CD14-positive monocyte (primary cell): ENCODE measurements around the gene C1QBP. TPM values are rescaled to one million over a fixed set of nuclear protein-coding genes. Genes with fewer than 3 reads are reported as not detected.

ENCODE experiments used
- DNase-seq, 3 donors: peaks; one replicate each; pipeline ENCODE4 v3.0.0-alpha.2; 2011 to 2022
- H2AFZ ChIP-seq: 2 replicates; pipeline ENCODE4 v1.6.0; 2012; ENCODE audit warnings: mild to moderate bottlenecking, low read depth, low read length, inconsistent platforms; ENCODE audit not compliant: insufficient read depth, poor library complexity, severe bottlenecking
- H3K27ac ChIP-seq, 2 donors: 1 replicate in 1 of 2; 2 replicates in 1 of 2; pipeline ENCODE4 v1.5.1; 2012 to 2013; ENCODE audit warnings: low read length in 2 of 2, control low read depth in 1 of 2, inconsistent platforms in 1 of 2, low read depth in 1 of 2, mild to moderate bottlenecking in 1 of 2
- H3K27me3 ChIP-seq, 2 donors: one replicate each; pipeline versions ENCODE4 v1.6.0 to v1.6.1; 2011 to 2013; ENCODE audit warnings: low read length in 2 of 2; ENCODE audit not compliant: control insufficient read depth in 2 of 2, insufficient read depth in 2 of 2
- H3K36me3 ChIP-seq, 2 donors: replicated peaks in 1 of 2; 1 replicate in 1 of 2; 2 replicates in 1 of 2; pipeline versions ENCODE4 v1.5.1 to v1.6.1; 2012 to 2013; ENCODE audit warnings: low read length in 2 of 2, control low read depth in 1 of 2, inconsistent platforms in 1 of 2, mild to moderate bottlenecking in 1 of 2; ENCODE audit not compliant: insufficient read depth in 2 of 2, control insufficient read depth in 1 of 2
- H3K4me1 ChIP-seq, 2 donors: 1 replicate in 1 of 2; 2 replicates in 1 of 2; pipeline versions ENCODE4 v1.5.1 to v1.6.1; 2012 to 2013; ENCODE audit warnings: low read length in 2 of 2, control low read depth in 1 of 2, inconsistent platforms in 1 of 2, mild to moderate bottlenecking in 1 of 2, moderate library complexity in 1 of 2; ENCODE audit not compliant: insufficient read depth in 2 of 2, control insufficient read depth in 1 of 2
- H3K4me2 ChIP-seq: replicated peaks from 2 replicates; pipeline ENCODE3; 2012; ENCODE audit warnings: low read length, moderate library complexity, mild to moderate bottlenecking; ENCODE audit not compliant: poor library complexity, severe bottlenecking; ENCODE audit errors: extremely low read depth
- H3K4me3 ChIP-seq, 3 experiments: fragments of 200-600 bp in 1 of 3; sonication (generic) in 1 of 3; replicated peaks in 1 of 3; 1 replicate in 2 of 3; 2 replicates in 1 of 3; pipeline ENCODE4 v1.5.1; 2011 to 2013; ENCODE audit warnings: low read length in 3 of 3, mild to moderate bottlenecking in 3 of 3, control low read depth in 2 of 3, low read depth in 2 of 3, inconsistent platforms in 1 of 3, moderate library complexity in 1 of 3
- H3K79me2 ChIP-seq: 2 replicates; pipeline ENCODE4 v1.6.0; 2012; ENCODE audit warnings: mild to moderate bottlenecking, control low read depth, inconsistent platforms, low read length, moderate library complexity; ENCODE audit not compliant: insufficient read depth
- H3K9ac ChIP-seq: 2 replicates; pipeline ENCODE4 v1.6.0; 2017; ENCODE audit warnings: low read length, mild to moderate bottlenecking; ENCODE audit not compliant: insufficient read depth, poor library complexity, severe bottlenecking
- H3K9me3 ChIP-seq, 2 donors: replicated peaks in 1 of 2; 1 replicate in 1 of 2; 2 replicates in 1 of 2; pipeline versions ENCODE4 v1.5.1 to v1.6.1; 2012 to 2013; ENCODE audit warnings: low read length in 2 of 2, control low read depth in 1 of 2; ENCODE audit not compliant: control insufficient read depth in 1 of 2, insufficient read depth in 1 of 2
- H4K20me1 ChIP-seq: 2 replicates; pipeline ENCODE4 v1.6.0; 2012; ENCODE audit warnings: mild to moderate bottlenecking, low read length, control low read depth, moderate library complexity; ENCODE audit not compliant: insufficient read depth
- H3K27ac Mint-ChIP-seq, 7 donors: one replicate each; pipeline ENCODE4 v1.8.0; 2020; ENCODE audit warnings: mild to moderate bottlenecking in 7 of 7, mixed read lengths in 7 of 7, moderate library complexity in 6 of 7, inconsistent platforms in 2 of 7
- H3K27me3 Mint-ChIP-seq, 3 donors: one replicate each; pipeline ENCODE4 v1.8.0; 2021 to 2022; ENCODE audit warnings: low read depth in 3 of 3, mild to moderate bottlenecking in 3 of 3, mixed read lengths in 3 of 3, moderate library complexity in 3 of 3, inconsistent platforms in 1 of 3
- H3K36me3 Mint-ChIP-seq, 2 donors: one replicate each; pipeline ENCODE4 v1.8.0; 2020; ENCODE audit warnings: mixed read lengths in 2 of 2, inconsistent platforms in 1 of 2, mild to moderate bottlenecking in 1 of 2
- H3K4me1 Mint-ChIP-seq: one replicate; pipeline ENCODE4 v1.8.0; 2020; ENCODE audit warnings: mild to moderate bottlenecking, mixed read lengths
- H3K4me3 Mint-ChIP-seq, 2 donors: one replicate each; pipeline ENCODE4 v1.8.0; 2020; ENCODE audit warnings: mild to moderate bottlenecking in 2 of 2, mixed read lengths in 2 of 2, moderate library complexity in 1 of 2
- H3K9me3 Mint-ChIP-seq, 7 donors: one replicate each; pipeline ENCODE4 v1.8.0; 2020 to 2022; ENCODE audit warnings: mixed read lengths in 7 of 7, mild to moderate bottlenecking in 6 of 7, moderate library complexity in 6 of 7, inconsistent platforms in 2 of 7
- WGBS: methylation state at CpG from one replicate; pipeline ENCODE4 v1.1.5; 2013; ENCODE audit warnings: missing lambda C conversion rate; ENCODE audit not compliant: insufficient coverage; 5-methylcytosine and 5-hydroxymethylcytosine counted together
- intact Hi-C, 2 donors: fragments of 100-400 bp; cut with micrococcal nuclease; formaldehyde crosslinking; loops; one replicate each; pipeline versions ENCODE4 v1.15.0 to v1.15.1; 2023
- polyA plus RNA-seq, 3 donors: library from polyadenylated mRNA; depleted of rRNA in 1 of 3; unstranded in 2 of 3; stranded (reverse) in 1 of 3; fragments of 300-500 nt in 2 of 3; fragments of >200 nt in 1 of 3; fragmentation: Illumina TruSeq in 2 of 3; gene quantifications; 1 replicate in 2 of 3; 2 replicates in 1 of 3; pipeline ENCODE4 v1.2.3, GENCODE V29; 2012 to 2021
- TF ChIP-seq, protein P1 (sequence below): fragments of 200-600 bp; IDR thresholded peaks from one replicate; pipeline ENCODE4 v1.8.0; 2022; ENCODE audit warnings: antibody characterized with exemption, mild to moderate bottlenecking

C1QBP gene
- polyA plus RNA-seq, 3 donors, result 32.7 to 169 (median 122) TPM

DNA sequence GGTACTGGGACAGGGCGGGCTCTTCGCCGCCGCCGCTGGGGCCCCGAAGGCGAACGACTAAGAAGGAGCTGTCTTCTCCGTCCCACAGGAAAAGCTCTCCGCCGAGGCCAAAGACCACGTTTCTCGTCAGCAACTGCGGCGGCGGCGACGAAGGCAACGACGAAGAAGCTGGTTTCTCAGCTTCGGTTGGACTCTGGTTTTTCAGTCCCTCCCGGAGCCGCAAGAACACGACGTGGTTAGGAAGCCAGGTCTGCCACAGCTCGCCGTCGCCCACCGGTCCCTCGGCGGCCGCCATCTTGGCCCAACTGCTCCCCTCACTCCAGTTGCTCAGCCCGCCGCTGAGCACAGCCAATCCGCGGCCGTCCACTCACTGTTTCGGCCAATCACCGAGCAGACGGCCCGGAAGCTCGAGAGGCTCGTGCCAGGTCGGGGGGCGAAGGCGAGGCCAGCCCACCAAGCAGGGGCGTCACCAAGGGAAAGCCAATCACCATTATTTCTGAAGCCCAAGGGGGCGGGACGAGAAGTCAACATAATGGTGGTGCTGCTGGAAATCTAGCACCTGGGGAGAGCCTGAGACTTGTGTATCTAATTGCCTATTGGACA is 19.5 kb downstream of the C1QBP start, which contains the start of gene NUP88:
Gene NUP88 (minus strand): TSS at position 307 of the 603 bp plus-strand sequence. CDS start 12 bp downstream, at position 295.
- H3K9me3 Mint-ChIP-seq, result no peaks in the 10 kb centered on the region
- peak within 1 kb of the TSS; percentile 91 for H2AFZ ChIP-seq
- under 1% methylated on average over 49 of the region's 49 CpGs for WGBS

GRCh38 chr17:5418858-5419355 is 20.0 kb downstream of the C1QBP start:
- under 1% methylated on average over 26 of the region's 26 CpGs for WGBS
- Histone ChIP-seq H3K27ac (peak overlapping the region; percentile 85 to 89), H3K9ac (peak overlapping the region; percentile 74), H3K4me2 (peak overlapping the region; percentile 84), H3K9me3 (no peaks in the 10 kb centered on the region), H3K27me3 (no peaks in the 10 kb centered on the region), H3K4me3 (peak overlapping the region; percentile 60 to 90 (median 87)), H3K79me2 (peaks cover 64% of the 10 kb centered on the region), H3K36me3 (peaks cover 30 to 56% of the 10 kb centered on the region in 2 donors), H3K4me1 (peaks cover 15 to 23% of the 10 kb centered on the region in 2 donors), H4K20me1 (no peaks in the 10 kb centered on the region), H2AFZ (peak overlapping the region; percentile 91)
- Mint-ChIP-seq H3K36me3 (peaks cover 25 to 50% of the 10 kb centered on the region in 2 donors), H3K27ac (peak overlapping the region; percentile 88 to 97 (median 95)), H3K9me3 (no peaks in the 10 kb centered on the region), H3K27me3 (peaks cover 0 to 2% (median 0%) of the 10 kb centered on the region in 3 donors), H3K4me3 (peak overlapping the region; percentile 98 to 99), H3K4me1 (peaks cover 26% of the 10 kb centered on the region)
- intact Hi-C loops, result loop anchor here in 1 of 2 donors (2.0 to 5.0 kb wide), 2 partner anchors 20 to 68 kb away; partner anchors contain the start of genes C1QBP, DERL2 and MIS12
- DNase-seq, result peak; percentile 6 to 43 (median 21)
- TF ChIP-seq, protein P1, sequence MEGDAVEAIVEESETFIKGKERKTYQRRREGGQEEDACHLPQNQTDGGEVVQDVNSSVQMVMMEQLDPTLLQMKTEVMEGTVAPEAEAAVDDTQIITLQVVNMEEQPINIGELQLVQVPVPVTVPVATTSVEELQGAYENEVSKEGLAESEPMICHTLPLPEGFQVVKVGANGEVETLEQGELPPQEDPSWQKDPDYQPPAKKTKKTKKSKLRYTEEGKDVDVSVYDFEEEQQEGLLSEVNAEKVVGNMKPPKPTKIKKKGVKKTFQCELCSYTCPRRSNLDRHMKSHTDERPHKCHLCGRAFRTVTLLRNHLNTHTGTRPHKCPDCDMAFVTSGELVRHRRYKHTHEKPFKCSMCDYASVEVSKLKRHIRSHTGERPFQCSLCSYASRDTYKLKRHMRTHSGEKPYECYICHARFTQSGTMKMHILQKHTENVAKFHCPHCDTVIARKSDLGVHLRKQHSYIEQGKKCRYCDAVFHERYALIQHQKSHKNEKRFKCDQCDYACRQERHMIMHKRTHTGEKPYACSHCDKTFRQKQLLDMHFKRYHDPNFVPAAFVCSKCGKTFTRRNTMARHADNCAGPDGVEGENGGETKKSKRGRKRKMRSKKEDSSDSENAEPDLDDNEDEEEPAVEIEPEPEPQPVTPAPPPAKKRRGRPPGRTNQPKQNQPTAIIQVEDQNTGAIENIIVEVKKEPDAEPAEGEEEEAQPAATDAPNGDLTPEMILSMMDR, result no peak

More for the DNA sequence above, 19.5 kb downstream of the C1QBP start, which contains the start of gene NUP88:
- Mint-ChIP-seq H3K4me3 (peak within 1 kb of the TSS; percentile 98 to 99), H3K27ac (peak within 1 kb of the TSS; percentile 88 to 97 (median 95)), H3K4me1 (peaks cover 23% of the 10 kb centered on the region), H3K27me3 (peaks cover 0 to 2% (median 2%) of the 10 kb centered on the region in 3 donors), H3K36me3 (peaks cover 26 to 48% of the 10 kb centered on the region in 2 donors)
- Histone ChIP-seq H3K36me3 (peaks cover 32 to 56% of the 10 kb centered on the region in 2 donors), H3K4me3 (peak within 1 kb of the TSS; percentile 60 to 90 (median 87)), H3K4me1 (peaks cover 15 to 20% of the 10 kb centered on the region in 2 donors), H4K20me1 (no peaks in the 10 kb centered on the region), H3K9me3 (no peaks in the 10 kb centered on the region), H3K9ac (peak within 1 kb of the TSS; percentile 74), H3K27me3 (no peaks in the 10 kb centered on the region), H3K4me2 (peak within 1 kb of the TSS; percentile 84), H3K79me2 (peaks cover 64% of the 10 kb centered on the region), H3K27ac (peak within 1 kb of the TSS; percentile 85 to 89)
- TF ChIP-seq, protein P1, result no peak
- DNase-seq, result peak; percentile 81 to 94 (median 93)
- intact Hi-C loops, result loop anchor here in 1 of 2 donors (2.0 to 5.0 kb wide), 2 partner anchors 19 to 68 kb away; partner anchors contain the start of genes C1QBP, DERL2 and MIS12
